GM13976 (cell line): ENCODE results near the gene SERPINB6.
"Not testable (repeated sequence)": the region's sequence is repeated elsewhere in the genome, so short reads cannot be mapped to it uniquely, and the experiment has no call there.

Experiments
- DNase-seq: peaks from one replicate; pipeline ENCODE4 v3.0.0; 2012; ENCODE audit warnings: low spot score
- in situ Hi-C: fragments of 300-500 bp; cut with MboI; formaldehyde crosslinking; loops from one replicate; pipeline ENCODE4 v1.12.0; 2022; ENCODE audit warnings: low sequenced_read_pairs, mixed read lengths, inconsistent platforms; ENCODE audit not compliant: unreplicated experiment
- TF ChIP-seq, protein P1 (sequence below): IDR thresholded peaks from 2 replicates; pipeline ENCODE4 v1.5.1; 2012; ENCODE audit warnings: borderline replicate concordance, mild to moderate bottlenecking; ENCODE audit not compliant: insufficient read depth; ENCODE audit errors: extremely low read depth, missing control alignments, control extremely low read depth

Gene SERPINB6

DNA sequence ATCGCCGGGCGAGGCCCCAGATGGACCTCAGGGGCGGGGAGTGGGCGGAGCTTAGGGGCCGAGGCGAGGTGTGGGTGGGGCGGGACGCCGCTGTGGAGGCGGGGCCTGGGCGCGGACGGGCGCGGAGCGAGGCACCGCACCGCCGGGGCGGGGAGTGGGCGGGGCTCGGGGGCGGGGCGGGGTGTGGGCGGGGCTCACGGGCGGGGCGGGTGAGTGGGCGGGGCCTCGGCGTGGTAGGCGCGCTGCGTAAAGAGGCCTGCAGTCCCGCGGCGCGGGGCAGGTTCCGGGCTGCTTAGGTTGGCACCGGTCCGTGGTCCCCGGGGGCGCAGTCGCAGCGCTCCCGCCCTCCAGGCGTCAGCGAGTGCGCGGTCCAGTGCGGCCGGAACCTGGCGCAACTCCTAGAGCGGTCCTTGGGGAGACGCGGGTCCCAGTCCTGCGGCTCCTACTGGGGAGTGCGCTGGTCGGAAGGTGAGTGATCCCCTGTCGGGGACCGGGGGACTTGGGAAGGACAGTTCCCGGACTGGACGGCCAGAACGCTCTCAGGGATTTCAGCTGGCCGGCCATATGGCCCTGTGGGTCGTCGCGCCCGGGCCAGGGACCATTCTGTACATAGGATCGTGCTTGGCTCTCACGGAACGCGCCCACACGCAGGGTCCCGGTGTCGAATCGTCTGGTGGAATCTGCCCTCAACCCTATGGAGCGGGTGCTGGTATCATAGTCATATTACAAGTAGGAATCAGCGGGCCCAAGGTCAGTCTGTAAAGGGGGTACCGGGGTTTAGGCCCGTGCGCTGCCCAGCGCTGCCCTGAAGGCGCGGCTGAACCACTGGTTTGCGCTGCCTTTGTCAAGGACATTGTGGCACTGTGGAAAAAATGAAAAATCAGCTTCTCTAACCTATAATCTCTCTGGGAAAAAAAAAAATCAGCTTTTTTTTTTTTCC lies 28.5 kb upstream of the SERPINB6 start, which contains the start of gene NQO2:
Gene NQO2, plus strand, starts transcription at position 277 of the 940 bp plus-strand sequence. CDS start 6,659 bp downstream, outside the sequence.
- in situ Hi-C loops = loop anchor here (10.0 kb wide), 1 partner anchor 55 kb away; no protein-coding TSS in a partner anchor
- TF ChIP-seq, protein P1, sequence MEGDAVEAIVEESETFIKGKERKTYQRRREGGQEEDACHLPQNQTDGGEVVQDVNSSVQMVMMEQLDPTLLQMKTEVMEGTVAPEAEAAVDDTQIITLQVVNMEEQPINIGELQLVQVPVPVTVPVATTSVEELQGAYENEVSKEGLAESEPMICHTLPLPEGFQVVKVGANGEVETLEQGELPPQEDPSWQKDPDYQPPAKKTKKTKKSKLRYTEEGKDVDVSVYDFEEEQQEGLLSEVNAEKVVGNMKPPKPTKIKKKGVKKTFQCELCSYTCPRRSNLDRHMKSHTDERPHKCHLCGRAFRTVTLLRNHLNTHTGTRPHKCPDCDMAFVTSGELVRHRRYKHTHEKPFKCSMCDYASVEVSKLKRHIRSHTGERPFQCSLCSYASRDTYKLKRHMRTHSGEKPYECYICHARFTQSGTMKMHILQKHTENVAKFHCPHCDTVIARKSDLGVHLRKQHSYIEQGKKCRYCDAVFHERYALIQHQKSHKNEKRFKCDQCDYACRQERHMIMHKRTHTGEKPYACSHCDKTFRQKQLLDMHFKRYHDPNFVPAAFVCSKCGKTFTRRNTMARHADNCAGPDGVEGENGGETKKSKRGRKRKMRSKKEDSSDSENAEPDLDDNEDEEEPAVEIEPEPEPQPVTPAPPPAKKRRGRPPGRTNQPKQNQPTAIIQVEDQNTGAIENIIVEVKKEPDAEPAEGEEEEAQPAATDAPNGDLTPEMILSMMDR = no peak
- DNase-seq = peak; percentile 99

DNA sequence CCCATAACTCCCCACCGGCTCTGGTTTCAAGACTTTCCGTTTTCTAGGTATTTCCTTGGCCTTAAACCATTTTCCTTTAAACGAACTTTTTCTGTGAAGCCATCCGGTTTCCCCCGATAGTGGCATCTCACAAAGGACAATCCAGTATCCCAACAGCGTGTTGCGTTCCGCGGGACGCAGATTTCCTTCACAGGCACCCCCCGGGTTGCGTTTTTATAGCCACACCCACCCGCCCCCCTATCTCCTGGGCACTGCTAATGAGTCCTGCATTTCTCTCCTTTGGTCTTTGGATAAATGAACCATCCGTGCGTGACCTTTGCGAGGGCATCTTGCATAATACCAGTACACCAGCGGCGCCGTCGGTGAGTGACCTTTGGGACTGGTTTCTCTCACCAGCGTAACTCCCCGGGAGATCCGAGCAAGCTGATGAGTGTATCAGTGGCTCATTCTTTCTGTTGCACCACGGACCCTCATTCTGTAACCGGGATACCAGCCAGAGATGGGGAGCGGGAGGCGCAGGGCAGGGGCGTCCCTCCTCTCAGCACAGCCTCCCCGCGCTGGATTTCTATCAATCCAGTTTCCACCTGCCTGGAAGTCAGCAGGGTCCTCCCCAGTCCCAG lies 27.7 kb upstream of the SERPINB6 start:
- in situ Hi-C loops = loop anchor here (10.0 kb wide), 1 partner anchor 56 kb away; no protein-coding TSS in a partner anchor
- TF ChIP-seq, protein P1 = no peak
- no peak for DNase-seq

GRCh38 chr6:2998249-2998997 lies 27.1 kb upstream of the SERPINB6 start:
- in situ Hi-C loops = loop anchor here (10.0 kb wide), 1 partner anchor 56 kb away; no protein-coding TSS in a partner anchor

DNA sequence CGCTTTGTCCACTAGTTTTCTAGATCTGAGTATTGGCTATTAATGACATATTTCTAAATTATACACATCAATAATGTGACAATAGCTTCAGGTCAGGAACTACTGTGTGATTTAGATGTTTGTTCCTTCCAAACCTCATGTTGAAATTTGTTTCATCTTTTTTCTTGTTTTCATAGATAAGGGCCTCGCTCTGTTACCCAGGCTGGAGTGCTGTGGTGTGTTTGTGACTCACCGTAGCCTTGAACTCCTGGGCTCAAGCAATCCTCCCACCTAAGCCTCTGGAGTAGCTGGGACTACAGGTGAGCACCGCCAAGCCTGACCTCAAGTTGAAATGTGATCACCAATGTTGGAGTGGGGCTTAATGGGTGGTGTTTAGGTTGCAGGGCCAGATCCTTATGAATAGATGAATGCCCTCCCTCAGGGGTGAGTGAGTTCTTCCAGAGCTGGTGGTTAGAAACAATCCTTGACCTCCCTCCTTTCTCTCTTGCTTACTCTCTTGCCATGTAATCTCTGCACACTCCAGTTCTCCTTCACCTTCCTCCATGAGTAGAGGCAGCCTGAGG lies 22.5 kb upstream of the SERPINB6 start:
- in situ Hi-C loops = loop anchor here (10.0 kb wide), 1 partner anchor 61 kb away; no protein-coding TSS in a partner anchor
- TF ChIP-seq, protein P1 = no peak
- no peak for DNase-seq

More at GRCh38 chr6:2998249-2998997, 27.1 kb upstream of the SERPINB6 start:
- DNase-seq = not testable (repeated sequence)

- in situ Hi-C loops = loop anchor here (10.0 kb wide), 1 partner anchor 62 kb away; no protein-coding TSS in a partner anchor
- no peak for DNase-seq
- TF ChIP-seq, protein P1 = no peak
These were observed 21.1 kb upstream of the SERPINB6 start for GRCh38 chr6:2992330-2992979.

DNA sequence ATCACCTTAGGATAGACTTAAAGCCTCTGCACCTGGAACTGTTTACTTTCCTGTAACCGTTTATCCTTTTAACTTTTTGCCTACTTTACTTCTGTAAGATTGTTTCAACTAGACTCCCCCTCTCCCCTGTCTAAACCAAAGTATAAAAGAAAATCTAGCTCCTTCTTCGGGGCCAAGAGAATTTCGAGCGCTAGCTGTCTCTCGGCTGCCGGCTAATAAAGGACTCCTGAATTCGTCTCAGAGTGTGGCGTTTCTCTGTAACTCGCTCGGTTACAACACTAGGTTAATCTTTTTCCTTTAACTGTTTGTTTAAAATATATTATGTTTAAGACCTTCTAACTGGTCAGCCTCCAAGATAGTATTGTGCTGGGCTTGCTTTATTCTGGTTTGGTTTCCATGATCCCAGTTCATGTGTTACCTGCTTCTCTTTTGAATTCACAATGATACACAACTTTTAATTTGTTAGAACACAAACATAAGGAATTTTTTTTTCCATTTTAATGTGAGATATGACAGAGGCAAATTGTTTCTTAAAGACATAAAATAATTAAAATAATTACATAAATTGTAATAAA lies 19.7 kb upstream of the SERPINB6 start:
- TF ChIP-seq, protein P1 = no peak
- in situ Hi-C loops = loop anchor here (10.0 kb wide), 1 partner anchor 64 kb away; no protein-coding TSS in a partner anchor
- no peak for DNase-seq
